Measurements from ENCODE around the gene HOXD11.
A peak's percentile ranks its signal among the peaks of the same experiment; 100 is the strongest.

DNA sequence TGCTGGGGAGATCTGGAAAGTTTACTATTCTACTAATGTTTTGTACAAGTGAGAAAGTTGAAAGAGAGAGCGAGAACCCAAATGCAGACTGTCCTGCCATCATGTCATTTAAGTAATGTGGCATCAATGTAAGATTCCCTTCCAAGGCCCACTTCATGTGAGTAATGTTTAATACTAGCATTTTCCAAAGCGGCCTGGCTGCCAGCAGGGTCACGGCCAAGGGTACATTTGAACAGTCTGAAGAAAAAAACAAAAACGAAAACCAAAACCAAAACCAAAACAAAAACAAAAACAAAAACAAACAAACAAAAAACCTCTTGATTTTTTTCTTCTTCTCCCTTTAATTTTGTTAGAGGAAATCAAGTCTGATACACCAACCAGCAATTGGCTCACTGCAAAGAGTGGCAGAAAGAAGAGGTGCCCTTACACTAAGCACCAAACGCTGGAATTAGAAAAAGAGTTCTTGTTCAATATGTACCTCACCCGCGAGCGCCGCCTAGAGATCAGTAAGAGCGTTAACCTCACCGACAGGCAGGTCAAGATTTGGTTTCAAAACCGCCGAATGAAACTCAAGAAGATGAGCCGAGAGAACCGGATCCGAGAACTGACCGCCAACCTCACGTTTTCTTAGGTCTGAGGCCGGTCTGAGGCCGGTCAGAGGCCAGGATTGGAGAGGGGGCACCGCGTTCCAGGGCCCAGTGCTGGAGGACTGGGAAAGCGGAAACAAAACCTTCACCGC lies 11.7 kb downstream of the HOXD11 start:
- TF ChIP-seq, protein P1, sequence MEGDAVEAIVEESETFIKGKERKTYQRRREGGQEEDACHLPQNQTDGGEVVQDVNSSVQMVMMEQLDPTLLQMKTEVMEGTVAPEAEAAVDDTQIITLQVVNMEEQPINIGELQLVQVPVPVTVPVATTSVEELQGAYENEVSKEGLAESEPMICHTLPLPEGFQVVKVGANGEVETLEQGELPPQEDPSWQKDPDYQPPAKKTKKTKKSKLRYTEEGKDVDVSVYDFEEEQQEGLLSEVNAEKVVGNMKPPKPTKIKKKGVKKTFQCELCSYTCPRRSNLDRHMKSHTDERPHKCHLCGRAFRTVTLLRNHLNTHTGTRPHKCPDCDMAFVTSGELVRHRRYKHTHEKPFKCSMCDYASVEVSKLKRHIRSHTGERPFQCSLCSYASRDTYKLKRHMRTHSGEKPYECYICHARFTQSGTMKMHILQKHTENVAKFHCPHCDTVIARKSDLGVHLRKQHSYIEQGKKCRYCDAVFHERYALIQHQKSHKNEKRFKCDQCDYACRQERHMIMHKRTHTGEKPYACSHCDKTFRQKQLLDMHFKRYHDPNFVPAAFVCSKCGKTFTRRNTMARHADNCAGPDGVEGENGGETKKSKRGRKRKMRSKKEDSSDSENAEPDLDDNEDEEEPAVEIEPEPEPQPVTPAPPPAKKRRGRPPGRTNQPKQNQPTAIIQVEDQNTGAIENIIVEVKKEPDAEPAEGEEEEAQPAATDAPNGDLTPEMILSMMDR (IDR thresholded peaks at IDR 0.05) = peak in 4 of 6 experiments; percentile 19 to 48 (median 23)
- no peak for TF ChIP-seq POLR2A (IDR thresholded peaks at IDR 0.05)

All from esophagus squamous epithelium (tissue), 4 donors.